ENCODE measurements around the gene EFHC2.

DNA sequence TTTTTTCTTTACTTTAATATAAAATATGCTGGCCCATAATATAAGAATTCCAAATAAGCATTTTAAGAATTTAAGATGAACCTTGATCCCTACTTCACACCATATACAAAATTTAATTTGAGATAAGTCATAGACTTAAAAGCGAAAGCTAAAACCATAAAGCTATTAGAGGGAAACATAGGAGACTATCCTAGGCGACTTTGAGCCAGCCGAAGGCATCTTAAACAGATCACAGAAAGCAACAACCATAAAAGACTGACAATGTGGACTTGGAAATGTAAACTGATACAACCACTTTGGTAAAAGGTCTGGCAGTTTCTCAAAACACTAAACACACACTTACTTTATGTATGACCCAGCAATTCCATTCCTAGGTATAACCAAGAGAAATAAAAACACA lies 125.0 kb downstream of the EFHC2 start:
- TF ChIP-seq, protein P1, sequence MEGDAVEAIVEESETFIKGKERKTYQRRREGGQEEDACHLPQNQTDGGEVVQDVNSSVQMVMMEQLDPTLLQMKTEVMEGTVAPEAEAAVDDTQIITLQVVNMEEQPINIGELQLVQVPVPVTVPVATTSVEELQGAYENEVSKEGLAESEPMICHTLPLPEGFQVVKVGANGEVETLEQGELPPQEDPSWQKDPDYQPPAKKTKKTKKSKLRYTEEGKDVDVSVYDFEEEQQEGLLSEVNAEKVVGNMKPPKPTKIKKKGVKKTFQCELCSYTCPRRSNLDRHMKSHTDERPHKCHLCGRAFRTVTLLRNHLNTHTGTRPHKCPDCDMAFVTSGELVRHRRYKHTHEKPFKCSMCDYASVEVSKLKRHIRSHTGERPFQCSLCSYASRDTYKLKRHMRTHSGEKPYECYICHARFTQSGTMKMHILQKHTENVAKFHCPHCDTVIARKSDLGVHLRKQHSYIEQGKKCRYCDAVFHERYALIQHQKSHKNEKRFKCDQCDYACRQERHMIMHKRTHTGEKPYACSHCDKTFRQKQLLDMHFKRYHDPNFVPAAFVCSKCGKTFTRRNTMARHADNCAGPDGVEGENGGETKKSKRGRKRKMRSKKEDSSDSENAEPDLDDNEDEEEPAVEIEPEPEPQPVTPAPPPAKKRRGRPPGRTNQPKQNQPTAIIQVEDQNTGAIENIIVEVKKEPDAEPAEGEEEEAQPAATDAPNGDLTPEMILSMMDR (IDR thresholded peaks at IDR 0.05): no peak
- TF ChIP-seq POLR2A (IDR thresholded peaks at IDR 0.05) (no peak), POLR2AphosphoS5 (IDR thresholded peaks at IDR 0.05; ENCODE audit: insufficient read depth in 1 of 2, low read depth in 1 of 2) (no peak)

Data from vagina (tissue), 2 donors.